AG09319 (cell line): ENCODE data around the gene SNRK.
A peak's percentile ranks its signal among the peaks of the same experiment; 100 is the strongest.

Source experiments
- DNase-seq: peaks from one replicate; pipeline ENCODE4 v3.0.0-alpha.2; 2010; ENCODE audit warnings: low read depth; ENCODE audit errors: extremely low read depth
- TF ChIP-seq, protein P1 (sequence below): IDR thresholded peaks from 2 replicates; pipeline ENCODE4 v1.5.1; 2011; ENCODE audit warnings: low read depth, mild to moderate bottlenecking, inconsistent platforms, low read length, moderate library complexity

The SNRK gene

DNA sequence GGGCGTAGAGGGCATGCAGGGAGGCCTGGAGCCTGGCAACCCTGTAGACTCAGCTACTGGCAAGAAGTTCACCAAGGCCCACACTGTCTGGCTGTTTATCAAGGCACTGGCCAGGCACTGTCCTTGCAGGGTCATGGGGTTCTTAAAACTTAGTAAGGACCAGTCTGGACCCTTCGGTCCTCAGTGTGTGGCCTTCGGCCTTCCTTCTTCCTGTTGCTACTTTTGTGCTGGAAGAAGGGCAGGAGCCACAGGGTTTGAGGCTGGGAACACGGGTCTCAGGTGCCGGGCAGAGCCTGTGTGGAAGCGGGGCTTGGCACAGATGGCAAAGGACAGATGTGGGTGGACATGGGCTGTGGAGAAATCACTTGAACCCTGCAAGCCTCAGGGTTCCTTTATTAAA, 76.6 kb downstream of the SNRK start:
- DNase-seq, result no peak
- TF ChIP-seq, protein P1, sequence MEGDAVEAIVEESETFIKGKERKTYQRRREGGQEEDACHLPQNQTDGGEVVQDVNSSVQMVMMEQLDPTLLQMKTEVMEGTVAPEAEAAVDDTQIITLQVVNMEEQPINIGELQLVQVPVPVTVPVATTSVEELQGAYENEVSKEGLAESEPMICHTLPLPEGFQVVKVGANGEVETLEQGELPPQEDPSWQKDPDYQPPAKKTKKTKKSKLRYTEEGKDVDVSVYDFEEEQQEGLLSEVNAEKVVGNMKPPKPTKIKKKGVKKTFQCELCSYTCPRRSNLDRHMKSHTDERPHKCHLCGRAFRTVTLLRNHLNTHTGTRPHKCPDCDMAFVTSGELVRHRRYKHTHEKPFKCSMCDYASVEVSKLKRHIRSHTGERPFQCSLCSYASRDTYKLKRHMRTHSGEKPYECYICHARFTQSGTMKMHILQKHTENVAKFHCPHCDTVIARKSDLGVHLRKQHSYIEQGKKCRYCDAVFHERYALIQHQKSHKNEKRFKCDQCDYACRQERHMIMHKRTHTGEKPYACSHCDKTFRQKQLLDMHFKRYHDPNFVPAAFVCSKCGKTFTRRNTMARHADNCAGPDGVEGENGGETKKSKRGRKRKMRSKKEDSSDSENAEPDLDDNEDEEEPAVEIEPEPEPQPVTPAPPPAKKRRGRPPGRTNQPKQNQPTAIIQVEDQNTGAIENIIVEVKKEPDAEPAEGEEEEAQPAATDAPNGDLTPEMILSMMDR, result no peak

DNA sequence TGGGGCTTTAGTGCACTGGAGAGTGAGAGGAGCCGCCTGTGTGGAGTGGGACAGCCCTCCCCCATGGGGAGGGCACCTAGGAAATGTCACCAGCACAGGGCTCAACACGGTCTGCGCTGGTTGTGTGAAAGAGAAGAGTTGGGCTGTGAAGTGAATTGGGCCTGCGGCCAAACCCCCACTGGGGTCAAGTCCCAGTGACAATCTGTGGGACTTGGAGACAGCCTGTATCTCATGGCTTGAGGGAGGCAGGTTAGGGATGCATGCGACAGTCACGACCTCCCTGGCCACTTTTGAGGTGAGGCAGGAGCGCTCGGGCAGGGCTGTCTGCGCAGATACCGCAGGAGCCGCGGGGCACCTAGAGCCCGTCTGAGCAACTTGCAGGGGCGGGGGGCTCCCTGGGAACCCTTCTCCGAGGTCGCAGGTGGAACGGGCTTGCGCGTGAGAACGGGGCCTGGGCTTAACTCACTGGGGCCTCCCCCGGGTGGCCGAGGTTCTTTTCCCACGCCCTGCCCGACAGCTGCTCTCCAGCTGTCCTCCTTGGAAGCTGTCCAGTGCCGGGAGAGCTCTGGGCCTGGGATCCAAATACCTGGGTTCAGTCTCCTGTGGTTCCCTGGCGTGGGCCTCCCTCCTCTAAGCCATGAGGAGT, 77.4 kb downstream of the SNRK start:
- TF ChIP-seq, protein P1, result no peak

DNA sequence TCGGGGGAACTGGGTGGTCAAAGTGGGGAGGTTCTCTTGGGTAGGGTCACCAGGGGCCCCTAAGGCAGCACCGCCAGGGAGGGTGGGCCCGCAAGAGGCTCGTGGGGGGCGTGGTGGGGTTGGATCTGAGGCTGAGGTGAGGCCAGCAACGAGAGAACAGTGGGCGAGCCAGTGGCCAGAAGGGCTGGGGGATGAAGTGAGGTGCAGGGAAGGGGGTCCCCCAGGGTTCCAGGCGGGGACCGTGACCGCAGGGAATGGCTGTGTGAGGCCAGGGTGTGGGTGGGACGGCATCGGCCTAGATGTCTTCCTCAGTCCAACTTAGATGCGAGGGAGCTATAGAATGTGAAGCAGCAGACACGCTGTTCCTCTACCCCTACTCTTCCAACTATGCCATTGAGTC, 78.2 kb downstream of the SNRK start:
- TF ChIP-seq, protein P1, result no peak

More for the DNA sequence above, 77.4 kb downstream of the SNRK start:
- peak; percentile 25 for DNase-seq

DNA sequence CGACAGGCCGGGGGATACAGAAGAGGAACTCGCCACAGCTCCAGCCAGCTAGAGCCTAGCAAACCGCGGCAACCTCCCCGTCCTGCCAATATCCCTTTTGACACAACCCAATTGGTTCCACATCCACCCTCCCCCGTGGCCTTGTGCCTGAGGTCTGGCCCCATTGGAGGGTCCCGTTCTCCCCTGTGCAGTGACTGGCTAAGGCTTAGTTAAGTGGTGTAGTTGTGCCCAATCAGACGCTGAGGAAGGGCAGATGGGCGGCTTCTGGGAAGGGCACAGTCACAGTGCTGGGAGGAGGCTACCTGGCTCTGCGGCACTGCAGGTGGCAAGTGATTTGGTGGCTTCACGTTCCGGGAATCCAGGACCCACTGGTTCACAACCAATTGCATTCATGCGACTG, 78.6 kb downstream of the SNRK start:
- TF ChIP-seq, protein P1, result no peak

More for the DNA sequence above, 78.2 kb downstream of the SNRK start:
- DNase-seq, result no peak

DNA sequence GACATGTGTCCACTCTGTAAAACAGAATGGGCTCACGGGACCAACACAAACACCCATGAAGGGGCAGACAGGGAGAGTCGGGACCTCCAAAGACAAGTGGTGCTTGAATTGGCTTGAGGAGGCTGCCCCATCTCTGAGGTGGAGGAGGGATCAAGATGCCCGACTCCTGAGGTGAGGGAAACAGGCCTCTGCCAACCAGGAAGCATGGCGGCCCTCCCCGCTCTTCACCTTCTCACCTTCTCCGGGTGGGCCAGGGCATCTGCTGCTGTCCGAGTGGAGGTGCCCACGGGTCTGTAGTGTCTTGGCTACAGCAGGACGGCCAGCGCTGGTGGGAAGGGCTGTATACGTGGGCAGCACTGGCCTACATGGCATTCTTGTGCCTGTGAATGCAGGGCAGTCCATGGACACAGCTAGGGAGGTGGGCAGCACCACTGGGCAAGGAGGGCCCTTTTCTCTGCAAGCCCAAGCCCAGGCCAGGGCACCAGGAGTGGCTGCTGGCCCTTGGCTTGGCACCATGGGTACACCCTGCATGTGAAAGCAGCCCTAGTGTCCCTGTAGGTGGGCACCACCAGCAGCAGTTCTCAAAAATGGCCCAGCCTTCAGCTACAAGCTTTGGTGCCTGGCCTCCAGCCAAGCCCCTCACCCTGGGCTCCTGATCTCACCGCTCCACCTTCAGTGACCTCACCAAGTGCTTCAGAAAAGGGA, 79.4 kb downstream of the SNRK start:
- TF ChIP-seq, protein P1, result no peak
- no peak for DNase-seq

More for the DNA sequence above, 78.6 kb downstream of the SNRK start:
- no peak for DNase-seq

DNA sequence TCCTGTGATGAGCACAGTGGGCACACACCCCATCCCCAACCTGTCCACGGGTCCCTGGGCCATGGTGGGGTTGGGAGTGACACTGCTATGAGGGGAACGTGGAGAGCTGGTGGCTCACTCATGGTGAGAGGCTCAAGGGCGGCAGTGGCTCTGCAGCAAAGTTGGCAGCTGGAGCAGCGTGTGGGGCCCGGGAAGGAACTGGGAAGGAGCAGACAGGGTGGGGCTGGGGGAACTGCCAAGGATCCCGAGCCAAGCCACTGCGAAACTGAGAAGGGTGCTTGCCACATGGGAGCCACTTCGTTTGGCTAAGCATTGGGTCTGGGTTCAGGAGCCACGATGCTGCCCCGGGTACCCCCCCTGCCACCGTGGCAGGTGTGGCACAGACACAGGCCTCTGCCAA, 80.1 kb downstream of the SNRK start:
- TF ChIP-seq, protein P1, result no peak
- DNase-seq, result no peak

DNA sequence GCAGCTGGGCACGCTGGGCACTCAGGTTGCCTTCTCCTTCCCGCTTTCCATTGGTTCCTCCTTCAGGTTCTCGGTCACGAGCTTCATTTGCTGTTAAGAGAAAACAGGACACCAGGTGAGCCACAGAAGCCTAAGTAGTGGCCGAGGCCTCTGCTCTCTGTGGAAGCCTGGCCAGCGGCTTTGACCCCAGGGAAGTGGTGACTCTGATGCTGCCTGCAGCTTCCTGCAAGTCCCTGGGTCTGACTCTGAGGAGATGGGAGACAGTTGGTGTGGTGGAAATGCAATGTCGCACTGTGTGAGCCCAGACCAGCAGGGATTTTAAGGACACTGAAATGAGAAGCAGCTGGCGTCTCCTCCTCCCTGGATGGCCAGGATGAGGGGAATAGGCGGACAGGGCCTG, 80.5 kb downstream of the SNRK start:
- DNase-seq, result no peak
- TF ChIP-seq, protein P1, result no peak
